T-helper 1 cell treated with Interleukin-12 subunit alpha and Interleukin-12 subunit beta and Interleukin-4 antibody, amounts not matched to agents 30 ng/mL and 1 ng/mL, for 36 hours (primary cell): ENCODE data around the gene FAR1. TPM values are rescaled to one million over a fixed set of nuclear protein-coding genes. Genes with fewer than 3 reads are reported as not detected.
"Not testable (repeated sequence)": the region's sequence is repeated elsewhere in the genome, so short reads cannot be mapped to it uniquely, and the experiment has no call there.

Source experiments
- intact Hi-C: fragments of 100-400 bp; cut with micrococcal nuclease; formaldehyde crosslinking; loops from one replicate; pipeline ENCODE4 v1.15.1; 2024
- total RNA-seq: library from RNA; stranded (reverse); gene quantifications from 2 replicates; pipeline ENCODE4 v1.2.3, GENCODE V29; 2022

Gene FAR1, protein sequence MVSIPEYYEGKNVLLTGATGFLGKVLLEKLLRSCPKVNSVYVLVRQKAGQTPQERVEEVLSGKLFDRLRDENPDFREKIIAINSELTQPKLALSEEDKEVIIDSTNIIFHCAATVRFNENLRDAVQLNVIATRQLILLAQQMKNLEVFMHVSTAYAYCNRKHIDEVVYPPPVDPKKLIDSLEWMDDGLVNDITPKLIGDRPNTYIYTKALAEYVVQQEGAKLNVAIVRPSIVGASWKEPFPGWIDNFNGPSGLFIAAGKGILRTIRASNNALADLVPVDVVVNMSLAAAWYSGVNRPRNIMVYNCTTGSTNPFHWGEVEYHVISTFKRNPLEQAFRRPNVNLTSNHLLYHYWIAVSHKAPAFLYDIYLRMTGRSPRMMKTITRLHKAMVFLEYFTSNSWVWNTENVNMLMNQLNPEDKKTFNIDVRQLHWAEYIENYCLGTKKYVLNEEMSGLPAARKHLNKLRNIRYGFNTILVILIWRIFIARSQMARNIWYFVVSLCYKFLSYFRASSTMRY
- 56.0 and 64.8 TPM in 2 replicates for total RNA-seq

- intact Hi-C loops = loop anchor here (1.0 to 5.0 kb wide), 12 partner anchors 205 to 1826 kb away; partner anchors contain the start of genes BTBD10, COPB1, CYP2R1 and RRAS2
Observed at GRCh38 chr11:13668102-13668956, at the start of gene FAR1. Gene FAR1 (plus strand): TSS chr11:13668668. CDS start chr11:13694766, 26,098 bp downstream.

- intact Hi-C loops = no loop called here
Observed at GRCh38 chr11:13620063-13620462, 48.4 kb upstream of the FAR1 start.

- intact Hi-C loops = not testable (repeated sequence)
Observed at GRCh38 chr11:13626818-13627217, 41.6 kb upstream of the FAR1 start.

- intact Hi-C loops = not testable (repeated sequence)
Observed at GRCh38 chr11:13628634-13629033, 39.8 kb upstream of the FAR1 start.

DNA sequence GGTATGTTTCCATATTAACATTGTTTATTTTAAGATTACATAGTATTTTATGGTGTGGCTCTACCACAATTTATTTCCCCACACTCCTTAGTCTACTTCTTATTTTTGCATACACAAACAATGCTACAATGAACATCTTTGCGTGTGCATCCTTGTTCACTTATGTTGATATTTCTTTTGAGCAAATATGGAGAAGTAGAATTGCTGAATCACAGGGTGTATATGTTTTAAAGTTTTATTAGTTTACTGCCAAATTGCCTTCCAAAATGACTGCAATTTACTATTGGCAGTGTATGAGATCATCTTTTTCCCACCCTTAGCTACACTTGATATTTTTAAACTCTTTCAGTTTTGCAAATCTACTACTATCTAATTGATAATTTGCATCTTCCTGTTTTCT, 38.7 kb upstream of the FAR1 start:
- intact Hi-C loops = no loop called here

DNA sequence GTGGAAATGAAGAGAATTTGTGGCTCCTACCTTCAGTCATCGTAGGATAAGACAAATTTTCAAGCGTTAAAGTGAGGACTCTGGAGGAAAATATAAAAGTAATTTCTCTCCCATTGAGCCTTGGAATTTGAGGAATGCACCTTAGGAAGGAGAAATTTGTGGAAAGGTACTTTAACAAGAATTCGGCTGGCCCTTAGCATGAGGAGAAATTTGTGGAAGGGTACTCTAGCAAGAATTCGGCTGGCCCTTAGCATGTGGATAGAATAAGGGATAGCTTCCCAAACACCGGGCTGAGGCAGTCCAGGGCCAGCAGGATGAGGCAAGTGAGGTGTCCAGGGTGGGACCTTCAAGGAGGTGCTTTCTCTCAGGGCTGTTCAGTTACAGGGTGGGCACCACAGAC, 33.2 kb upstream of the FAR1 start:
- intact Hi-C loops = no loop called here

GRCh38 chr11:13635804-13636203, 32.7 kb upstream of the FAR1 start:
- intact Hi-C loops = no loop called here

DNA sequence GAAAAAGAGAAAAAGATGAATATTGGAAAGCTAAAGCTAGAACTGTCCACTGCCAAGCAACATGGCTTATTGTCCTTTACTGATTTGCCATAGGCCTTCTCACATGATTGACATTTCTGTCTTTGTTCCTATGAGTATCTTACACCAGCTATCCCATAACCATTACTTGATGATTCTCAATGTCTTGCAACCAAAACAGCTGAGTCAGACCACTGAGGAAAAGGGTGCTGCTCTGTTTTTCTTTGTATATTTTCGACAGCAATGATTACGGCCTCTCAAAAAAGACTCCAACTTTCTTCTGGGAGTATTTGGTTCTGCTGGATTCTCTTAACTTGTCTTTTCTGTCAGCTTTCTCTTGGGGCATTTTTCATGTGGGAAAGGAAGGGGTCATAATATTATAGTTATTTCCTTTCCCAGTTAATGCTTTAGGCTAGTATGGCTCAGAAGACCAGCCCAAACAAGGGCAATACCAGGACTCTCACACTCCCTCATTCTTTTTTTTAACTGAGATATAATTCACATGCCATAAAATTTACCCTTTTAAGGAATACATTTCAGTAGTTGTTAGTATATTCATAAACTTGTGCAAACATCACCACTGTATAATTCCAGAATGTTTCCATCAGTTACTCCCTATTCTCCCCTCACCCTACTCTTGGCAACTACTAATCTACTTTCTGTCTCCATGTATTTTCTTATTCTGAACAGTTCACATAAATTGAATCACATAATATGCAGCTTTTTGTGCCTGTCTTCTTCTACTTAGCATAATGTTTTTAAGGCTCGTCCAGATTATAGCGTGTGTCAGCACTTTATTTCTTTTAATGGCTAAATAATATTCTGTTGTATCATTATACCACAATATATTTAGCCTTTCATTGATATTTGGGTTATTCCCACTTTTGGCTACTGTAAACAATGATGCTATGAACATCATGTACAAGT, 31.1 kb upstream of the FAR1 start:
- intact Hi-C loops = no loop called here

- intact Hi-C loops = no loop called here
Observed at GRCh38 chr11:13638422-13638821, 30.0 kb upstream of the FAR1 start.

DNA sequence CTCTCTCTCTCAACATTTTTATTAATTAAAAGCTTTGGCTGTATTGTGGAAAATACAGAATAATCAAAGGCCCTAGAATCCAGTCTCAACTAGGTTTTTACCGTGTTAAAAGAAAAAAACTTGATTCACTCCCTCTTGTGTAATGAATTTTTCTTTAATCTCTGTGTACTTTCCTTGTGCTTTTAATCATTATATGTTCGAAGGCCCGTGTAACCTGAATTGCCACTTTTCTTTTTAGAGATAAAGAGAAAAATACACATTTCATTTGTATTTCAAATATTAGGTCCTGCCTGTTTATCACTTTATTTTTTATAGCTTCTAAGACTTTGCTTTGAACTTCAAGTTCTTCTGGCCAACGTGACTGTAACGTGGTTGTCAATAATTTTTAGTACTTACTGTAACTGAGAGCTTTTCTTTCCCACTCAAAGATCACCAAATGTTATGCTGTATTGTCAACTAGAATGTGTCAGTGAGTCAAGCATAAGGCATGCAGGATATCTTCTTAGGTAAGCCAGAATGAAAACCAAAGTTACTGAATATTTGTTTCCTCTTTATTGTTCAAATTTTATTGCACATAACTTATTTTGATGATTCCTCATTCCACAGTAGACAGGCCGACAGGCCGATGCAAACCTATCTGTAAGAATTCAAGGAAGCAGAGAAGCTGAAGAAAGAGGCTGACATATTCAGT, 23.3 kb upstream of the FAR1 start:
- intact Hi-C loops = no loop called here

GRCh38 chr11:13647391-13647790, 21.1 kb upstream of the FAR1 start:
- intact Hi-C loops = no loop called here

GRCh38 chr11:13649619-13650018, 18.8 kb upstream of the FAR1 start:
- intact Hi-C loops = no loop called here

GRCh38 chr11:13651515-13651914, 17.0 kb upstream of the FAR1 start:
- intact Hi-C loops = not testable (repeated sequence)

DNA sequence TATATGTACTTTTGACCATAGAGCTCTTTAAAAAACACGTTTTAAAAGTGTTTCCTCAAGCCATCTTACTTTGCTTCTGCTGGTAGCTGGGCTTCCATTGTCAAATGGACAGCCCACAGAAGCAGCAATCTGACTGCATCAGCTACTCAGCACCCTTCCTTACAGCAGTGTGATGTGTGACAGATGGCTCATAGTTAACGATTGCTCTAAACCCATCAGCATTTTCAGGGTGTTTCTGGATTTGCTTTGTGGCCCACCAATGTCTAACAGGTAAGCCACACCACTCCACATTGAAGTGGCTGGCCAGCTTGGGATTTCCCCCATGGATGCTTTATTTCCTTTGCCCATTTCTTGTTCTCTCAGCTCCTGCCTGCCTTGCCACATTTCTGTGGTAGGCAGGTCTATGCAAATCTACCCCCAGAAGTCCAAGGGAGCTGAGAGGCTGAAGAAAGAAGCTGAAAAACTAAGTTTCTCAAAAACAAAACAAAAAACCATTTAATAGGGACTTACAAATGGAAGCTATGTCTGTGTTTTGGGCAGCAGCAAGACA, 7.3 kb upstream of the FAR1 start:
- intact Hi-C loops = no loop called here

GRCh38 chr11:13663631-13664071, 4.8 kb upstream of the FAR1 start:
- intact Hi-C loops = no loop called here

DNA sequence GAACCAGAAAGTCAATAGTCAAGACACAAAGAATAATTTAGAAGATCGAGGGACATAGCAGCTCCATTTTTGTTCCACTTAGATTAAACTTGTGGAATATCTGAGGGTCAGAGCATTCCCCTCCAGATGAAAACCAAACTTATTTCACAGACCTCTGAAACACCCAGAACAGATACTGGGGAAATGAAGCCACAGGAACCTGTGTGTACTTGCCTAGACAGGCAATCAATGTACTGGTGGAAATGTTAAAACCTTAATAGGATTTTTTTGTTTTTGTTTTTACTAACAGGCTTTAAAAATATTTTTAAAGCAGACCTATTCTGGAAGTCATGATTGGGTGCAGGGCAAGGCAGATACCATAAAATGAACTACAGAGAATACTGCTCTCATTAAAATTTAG, 4.1 kb upstream of the FAR1 start:
- intact Hi-C loops = no loop called here

GRCh38 chr11:13666708-13667107, 1.8 kb upstream of the FAR1 start:
- intact Hi-C loops = loop anchor here (5.0 kb wide), 5 partner anchors 256 to 1451 kb away; no protein-coding TSS in a partner anchor

- intact Hi-C loops = loop anchor here (5.0 kb wide), 5 partner anchors 255 to 1450 kb away; no protein-coding TSS in a partner anchor
Observed at GRCh38 chr11:13667245-13667644, 1.2 kb upstream of the FAR1 start.

DNA sequence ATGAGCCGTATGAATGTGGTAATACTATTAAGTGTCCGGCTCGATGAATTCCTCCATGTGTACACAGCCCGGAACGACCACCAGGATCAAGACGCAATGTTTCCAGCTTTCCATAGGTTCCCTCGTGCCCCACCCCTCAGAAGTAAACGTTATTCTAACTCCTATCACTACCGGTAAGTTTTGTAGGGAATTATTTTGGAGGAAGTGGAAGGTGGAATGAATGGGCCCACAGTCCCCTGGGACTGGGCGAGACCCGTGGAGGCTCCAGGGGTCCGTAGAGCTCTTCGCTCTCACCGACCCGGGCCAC, 720 bp upstream of the FAR1 start:
- intact Hi-C loops = loop anchor here (1.0 to 5.0 kb wide), 12 partner anchors 204 to 1825 kb away; partner anchors contain the start of genes BTBD10, COPB1, CYP2R1 and RRAS2
